GM12873 (cell line): Measurements from ENCODE around the gene TNIK.

Source experiments
- TF ChIP-seq, protein P1 (sequence below): IDR thresholded peaks from 2 replicates; pipeline ENCODE4 v1.5.1; 2012; ENCODE audit warnings: low read depth, mild to moderate bottlenecking, moderate library complexity, low read length, control low read depth; ENCODE audit not compliant: insufficient read depth; ENCODE audit errors: missing control alignments

The TNIK gene

DNA sequence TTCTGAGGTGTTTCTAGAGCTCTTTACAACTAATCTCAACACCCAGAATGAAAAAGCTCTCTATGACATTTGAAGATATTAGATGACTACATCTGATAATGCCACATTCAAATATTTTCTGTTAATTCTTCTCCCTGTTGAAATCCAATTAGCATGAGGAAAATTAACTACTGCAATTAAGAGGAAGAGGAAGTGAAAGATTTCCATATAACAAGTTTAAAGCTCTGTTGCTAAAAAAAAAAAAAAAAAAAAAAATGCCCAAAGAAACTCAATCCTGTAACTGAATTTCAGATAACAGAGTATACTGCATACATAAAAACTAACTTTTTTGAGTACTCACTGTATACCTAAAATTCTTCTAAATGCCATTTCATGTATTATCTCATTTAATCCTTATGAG, 109.8 kb downstream of the TNIK start:
- TF ChIP-seq, protein P1, sequence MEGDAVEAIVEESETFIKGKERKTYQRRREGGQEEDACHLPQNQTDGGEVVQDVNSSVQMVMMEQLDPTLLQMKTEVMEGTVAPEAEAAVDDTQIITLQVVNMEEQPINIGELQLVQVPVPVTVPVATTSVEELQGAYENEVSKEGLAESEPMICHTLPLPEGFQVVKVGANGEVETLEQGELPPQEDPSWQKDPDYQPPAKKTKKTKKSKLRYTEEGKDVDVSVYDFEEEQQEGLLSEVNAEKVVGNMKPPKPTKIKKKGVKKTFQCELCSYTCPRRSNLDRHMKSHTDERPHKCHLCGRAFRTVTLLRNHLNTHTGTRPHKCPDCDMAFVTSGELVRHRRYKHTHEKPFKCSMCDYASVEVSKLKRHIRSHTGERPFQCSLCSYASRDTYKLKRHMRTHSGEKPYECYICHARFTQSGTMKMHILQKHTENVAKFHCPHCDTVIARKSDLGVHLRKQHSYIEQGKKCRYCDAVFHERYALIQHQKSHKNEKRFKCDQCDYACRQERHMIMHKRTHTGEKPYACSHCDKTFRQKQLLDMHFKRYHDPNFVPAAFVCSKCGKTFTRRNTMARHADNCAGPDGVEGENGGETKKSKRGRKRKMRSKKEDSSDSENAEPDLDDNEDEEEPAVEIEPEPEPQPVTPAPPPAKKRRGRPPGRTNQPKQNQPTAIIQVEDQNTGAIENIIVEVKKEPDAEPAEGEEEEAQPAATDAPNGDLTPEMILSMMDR: no peak

DNA sequence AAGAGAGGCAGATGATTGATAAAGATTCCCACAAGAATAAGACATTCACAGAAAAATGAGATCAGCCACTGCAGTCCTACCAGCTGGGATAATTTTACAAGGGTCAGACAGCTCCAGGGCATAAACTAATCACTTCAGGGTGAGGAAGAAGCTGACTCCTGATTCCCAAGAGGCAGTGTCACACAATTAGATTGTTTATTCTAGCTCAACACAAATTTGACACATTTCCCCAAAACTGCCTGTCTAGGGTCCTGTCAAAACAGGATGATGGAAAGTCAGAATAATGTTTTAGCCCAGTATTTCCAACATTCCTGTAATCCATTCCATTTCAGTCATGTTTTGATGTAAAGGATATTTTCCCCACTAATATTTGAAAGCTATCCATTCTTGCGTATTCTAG, 110.8 kb downstream of the TNIK start:
- TF ChIP-seq, protein P1: no peak

DNA sequence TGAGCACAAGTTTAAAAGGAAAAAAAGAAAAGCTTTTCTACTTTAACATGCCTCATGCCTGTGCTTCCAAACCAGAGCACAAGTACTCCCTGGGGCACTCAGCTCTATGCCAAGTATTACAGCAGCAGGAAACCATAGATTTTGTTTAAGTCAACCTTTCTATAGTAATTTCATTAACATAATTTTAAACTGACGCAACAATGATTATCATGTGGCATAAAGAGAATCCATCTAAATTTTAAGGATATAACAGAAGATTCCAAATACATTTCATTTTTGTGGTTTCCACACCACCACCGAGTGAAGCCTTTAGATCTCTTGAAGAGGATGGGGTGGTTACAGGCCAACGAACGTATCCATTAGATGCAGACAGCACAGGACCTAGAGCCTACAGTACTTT, 112.1 kb downstream of the TNIK start:
- TF ChIP-seq, protein P1: no peak

DNA sequence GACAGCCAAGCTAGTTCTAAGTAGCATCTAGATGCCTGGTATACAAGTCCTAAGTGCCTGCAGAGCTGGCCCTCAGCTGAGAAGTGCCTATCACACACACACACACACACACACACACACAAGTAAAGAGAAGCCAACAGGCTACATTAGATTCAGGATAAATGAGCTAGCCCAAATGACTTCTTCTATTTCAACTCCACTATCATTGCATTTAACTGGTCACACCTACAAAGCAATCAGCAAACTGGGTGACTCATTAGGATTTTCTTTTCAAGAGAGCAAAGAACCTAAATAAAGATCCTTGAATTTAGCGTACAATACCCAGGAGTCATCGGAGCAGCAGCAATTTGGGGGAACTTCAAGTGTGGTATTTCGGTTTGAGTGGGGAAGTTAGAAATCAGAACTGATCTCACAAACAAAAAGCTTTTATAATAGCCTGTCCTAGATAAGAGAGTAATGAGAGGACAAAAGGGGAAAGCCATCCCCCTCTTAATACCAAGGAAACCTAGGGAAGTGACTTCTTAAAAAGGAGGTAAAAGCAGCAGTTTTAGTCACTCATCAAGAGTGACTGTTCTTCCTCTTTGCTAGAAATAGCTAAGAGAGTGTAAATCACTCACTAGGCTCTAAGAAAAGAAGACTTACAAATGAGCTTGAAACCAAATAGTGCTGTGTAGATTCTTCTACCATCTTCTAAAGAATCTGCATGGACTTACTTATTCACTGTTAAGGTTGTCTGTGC, 112.7 kb downstream of the TNIK start:
- TF ChIP-seq, protein P1: no peak

DNA sequence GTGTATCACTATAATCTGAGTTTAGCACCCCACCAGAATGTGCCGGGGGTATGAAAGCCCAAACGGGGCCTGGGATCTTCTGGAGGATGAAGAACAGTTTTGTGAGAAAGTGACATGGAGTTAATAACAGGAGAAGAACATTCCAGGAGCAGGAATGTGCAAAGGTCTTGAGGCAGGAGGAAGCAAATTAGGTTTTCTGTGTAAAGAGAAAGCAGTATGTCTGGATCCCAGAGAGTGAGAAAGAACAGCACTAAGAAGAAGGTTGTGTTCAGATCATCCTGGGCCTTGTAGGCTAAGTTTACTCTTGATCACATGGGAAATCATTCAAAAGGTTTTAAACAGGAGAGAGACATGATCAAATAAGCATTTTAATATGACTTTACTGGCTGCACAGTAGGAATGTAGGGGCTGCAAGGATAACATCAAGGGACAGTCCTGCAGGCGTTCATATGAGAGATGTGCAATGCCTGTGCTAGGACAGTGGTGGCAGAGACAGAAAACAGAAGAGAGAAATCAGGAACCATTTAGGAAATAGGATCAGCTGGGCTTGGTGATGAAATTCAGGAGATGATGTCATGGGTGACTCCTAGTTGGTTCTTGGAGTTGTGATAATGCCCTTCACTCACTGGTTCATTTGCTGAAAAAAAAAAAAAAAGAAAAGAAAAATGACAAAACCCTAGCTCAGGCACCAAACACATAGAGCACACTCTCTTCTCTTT, 113.5 kb downstream of the TNIK start:
- TF ChIP-seq, protein P1: no peak

DNA sequence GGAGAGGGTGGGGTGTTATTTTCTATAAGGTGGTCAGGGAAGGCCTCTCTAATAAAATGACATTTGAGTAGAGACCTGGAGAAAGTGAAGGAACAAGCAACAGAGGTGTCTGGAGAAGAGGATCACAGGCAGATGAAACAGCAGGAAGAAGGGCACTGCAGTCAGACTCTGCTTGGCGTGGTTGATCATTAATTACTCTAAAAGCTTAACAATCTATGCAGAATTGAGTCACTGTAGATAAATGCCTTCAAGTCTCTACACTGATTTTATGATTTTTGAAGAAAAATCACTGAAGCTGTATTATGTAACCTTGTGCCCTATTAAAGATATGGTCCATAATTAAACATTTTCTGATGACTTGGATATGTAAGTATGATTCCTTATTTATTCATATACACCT, 114.2 kb downstream of the TNIK start:
- TF ChIP-seq, protein P1: no peak

DNA sequence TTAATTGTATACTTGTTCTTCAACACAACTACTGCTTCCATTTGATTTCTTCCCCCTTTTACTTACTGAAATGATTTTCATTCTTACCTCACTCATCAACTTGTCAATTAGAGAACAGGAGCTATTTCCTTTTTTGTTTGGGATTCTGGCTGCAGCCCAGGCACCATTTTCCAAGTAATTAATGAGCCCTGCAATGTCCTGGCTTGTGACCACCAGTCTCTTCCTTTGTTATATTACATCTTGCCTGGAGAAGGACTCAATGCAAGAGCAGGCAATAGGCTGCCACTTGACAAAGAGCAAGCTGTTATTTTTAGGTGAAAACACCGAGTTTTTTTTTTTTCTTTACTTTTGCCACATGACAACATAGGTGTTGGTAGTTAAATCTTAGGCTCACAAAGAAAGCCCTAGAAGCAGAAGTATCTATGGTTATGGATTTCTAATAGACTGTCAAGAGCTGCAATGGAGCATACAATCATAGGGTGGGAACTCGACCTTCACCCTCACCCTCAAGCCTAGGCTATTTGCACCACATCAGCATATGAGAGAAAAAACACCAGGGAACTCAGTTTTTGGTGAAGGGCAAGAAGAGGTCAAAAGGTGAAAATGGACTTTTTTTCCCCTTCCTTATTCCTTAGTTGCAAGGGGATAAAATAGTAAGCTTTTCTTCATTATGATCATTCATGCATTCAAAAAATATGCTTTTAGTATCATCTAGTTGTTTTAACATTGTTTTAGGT, 114.9 kb downstream of the TNIK start:
- TF ChIP-seq, protein P1: no peak
